ENCODE data around the gene UBE2L5. TPM values are rescaled to one million over a fixed set of nuclear protein-coding genes. Genes with fewer than 3 reads are reported as not detected.
"Not testable (repeated sequence)": the region's sequence is repeated elsewhere in the genome, so short reads cannot be mapped to it uniquely, and the experiment has no call there.

The UBE2L5 gene
- total RNA-seq, 1 experiment from 2014 or later: 0.08 TPM

DNA sequence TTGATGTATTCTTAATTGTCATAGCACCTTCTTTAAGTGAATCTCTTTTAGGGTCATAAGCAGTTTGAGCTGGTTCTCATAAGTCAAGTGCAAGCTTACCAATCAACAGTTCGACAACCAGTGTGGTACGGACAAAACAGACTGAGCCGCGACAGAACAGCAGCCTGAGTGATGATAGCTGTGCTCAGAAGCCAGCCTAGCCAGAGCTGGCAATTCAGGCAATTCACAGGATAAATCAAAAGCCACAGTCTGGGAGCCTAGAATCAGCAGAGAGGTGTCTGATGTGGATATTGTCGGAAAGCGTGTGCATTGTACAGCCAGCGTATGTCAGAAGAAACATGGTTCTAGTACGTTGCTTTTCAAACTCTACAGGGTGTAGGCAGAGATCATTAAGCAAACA is 14.9 kb downstream of the UBE2L5 start:
- no peak for DNase-seq (ENCODE audit: low read depth)

DNA sequence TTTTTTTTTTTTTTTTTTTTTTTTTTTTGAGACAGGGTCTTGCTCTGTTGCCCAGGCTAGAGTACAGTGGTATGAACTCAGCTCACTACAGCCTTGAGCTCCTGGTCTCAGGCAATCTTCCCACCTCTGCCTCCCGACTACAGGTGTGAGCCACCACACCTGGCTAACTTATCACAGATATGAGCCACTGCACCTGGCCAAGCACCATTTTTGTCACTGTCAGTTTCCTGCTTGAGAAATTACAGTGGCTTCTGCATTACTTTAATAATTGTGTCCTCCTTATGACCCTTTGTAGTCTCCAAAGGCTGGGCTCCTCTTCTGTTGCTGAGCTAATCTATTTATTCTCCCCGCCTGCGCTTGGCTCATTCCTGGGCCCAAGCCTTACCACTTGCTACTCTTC is 16.0 kb downstream of the UBE2L5 start:
- no peak for DNase-seq (ENCODE audit: low read depth)

DNA sequence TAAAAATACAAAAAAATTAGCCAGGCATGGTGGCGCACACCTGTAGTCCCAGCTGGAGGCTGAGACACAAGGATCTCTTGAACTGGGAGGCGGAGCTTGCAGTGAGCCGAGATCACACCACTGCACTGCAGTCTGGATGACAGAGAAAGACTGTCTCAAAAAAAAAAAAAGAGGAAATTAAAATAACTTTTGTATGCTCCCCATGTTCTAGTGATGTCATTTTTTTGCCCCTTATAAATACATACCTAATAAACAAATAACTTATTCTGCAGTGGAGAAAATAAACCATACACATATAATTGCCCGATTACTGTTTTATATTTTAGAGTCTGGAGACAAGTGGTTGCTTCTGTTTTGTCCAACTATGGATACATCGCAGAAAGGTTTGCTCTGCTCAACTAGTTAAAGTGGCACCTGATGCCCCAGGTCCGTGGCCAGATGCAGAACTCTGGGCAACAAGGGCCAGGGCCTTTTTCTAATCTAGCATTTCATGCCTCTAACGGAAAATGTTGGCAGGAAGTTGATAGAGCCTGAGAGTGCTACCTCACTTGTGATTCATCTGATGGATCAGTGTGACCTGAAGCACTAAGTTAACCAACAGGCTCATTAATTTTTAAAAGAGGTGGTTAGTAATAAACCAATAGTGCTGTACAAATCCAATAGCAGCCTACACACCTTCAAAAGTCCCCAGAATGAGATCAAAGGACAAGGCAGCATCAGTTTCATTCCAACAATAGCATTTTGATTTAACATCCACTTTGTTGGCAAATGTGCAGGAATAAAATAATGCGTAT is 18.8 kb downstream of the UBE2L5 start:
- DNase-seq (ENCODE audit: low read depth): peak; percentile 30

DNA sequence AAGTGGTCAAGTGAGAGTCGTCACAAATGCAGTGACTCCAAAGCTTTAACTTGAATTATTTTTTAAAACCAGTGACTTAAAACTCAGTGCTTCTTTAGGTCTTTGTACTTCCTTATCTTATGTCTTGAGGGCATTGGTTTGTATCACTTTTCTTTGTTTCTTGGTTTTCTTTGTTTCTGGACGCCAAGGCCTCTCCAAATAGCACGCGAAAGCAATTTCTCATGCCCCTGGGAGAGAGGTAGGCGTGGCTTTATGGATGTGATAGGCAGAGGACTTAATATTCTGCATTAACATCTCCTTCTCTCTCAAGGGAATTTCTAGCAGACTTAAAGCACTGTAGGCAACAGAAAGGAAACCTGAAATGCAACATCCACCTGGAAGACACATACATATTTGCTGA is 20.6 kb downstream of the UBE2L5 start:
- no peak for DNase-seq (ENCODE audit: low read depth)

DNA sequence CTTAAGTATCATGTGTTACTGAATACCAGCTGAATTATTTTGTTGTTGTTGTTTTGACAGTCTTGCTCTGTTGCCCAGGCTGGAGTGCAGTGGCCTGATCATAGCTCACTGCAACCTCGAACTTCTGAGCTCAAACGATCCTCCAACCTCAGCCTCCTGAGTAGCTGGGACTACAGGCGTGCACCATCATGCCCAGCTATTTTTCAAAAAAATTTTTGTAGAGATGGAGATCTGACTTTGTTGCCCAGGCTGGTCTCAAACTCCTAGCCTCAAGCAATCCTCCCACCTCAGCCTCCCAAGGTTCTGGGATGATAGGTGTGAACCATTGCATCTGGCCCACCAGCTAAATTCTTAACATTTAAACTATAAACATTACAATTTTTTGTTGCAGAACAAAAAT is 21.2 kb downstream of the UBE2L5 start:
- DNase-seq (ENCODE audit: low read depth): not testable (repeated sequence)

DNA sequence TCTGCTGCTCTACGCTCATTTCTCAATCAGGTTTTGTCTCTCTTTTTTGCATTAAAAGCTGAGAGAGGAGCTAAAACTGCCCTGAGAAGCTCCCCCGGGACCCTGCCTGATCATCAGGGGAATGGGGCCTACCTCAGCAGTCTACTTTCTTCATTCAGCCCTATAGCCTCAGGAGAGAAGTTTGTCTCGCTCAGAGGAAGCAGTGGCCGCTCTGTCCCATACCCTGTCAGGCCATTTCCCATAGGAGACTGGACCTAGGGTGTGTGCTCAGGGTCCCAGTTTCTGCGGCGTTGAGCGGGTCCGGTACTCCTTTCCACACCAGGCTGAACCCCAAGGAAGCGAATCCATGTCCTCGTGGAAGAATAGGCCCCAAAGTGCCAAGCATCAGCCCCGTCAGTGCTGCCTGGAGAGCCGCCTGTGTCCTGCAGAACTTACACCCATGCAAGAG is 21.7 kb downstream of the UBE2L5 start:
- no peak for DNase-seq (ENCODE audit: low read depth)

DNA sequence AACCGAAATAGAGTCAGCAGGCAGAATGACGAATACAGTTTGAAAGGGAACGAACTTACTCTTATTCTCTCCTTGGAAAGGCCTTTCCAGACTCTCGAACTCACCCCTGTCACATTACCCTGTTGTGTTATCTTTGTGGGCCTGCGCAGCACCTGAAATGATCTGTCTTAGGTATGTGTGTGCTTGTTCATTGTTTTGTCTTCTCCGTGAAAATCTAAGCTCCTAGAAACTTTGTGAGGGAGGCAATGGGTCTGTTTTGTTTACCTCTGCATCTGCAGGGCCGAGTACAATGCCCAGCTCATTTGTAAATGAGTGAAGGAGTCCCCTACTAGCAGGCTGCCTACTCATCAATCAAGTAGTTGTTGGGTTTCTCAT is 23.8 kb downstream of the UBE2L5 start:
- no peak for DNase-seq (ENCODE audit: low read depth)

DNA sequence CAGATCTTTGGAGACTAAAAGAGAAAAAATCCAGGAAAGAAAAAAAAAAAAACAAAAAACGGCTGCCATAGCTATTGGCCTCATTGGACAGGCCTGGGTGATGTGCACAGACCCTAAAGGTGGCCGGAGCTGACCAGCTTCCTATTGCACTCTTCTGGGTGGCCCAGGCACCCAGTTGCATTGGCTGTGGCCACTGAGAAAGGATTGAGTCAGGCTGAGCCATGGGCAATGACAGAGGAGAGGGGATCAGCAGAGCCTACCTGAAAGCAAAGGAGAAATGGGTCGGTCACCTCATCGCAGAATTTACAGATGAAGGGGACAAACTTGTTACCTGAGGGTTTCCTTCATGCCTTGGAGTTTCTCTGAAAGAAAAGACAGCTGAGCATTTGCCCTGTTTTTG is 26.1 kb downstream of the UBE2L5 start:
- no peak for DNase-seq (ENCODE audit: low read depth)

DNA sequence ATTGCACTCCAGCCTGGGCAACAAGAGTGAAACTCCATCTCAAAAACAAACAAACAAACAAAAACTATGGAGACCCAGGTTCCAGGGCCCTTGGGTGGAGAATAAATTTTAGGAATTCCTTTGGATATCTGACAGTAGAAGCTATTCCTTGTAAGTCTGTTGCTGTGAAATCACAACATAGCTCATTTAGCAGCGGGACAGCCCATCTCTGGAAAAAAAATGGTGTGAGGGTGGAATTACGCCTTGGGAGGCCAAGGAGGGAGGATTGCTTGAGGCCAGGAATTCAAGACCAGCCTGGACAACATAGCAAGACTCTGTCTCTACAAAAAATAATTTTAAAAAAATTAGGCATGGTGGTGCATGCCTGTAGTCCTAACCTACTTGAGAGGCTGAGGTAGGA is 27.8 kb downstream of the UBE2L5 start:
- DNase-seq (ENCODE audit: low read depth): no peak

DNA sequence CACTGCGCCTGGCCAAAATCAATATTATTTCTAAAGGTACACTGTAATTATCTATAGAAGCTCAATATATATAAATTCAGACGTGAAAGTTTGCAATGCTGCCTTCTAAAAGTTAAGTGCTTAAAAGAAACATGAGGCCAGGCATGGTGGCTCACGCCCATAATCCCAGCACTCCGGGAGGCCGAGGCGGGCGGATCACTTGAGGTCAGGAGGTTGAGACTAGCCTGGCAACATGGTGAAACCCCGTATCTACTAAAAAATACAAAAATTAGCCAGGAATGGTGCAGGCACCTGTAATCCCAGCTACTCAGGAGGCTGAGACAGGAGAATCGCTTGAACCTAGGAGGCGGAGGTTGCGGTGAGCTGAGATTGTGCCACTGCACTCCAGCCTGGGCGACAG is 29.2 kb downstream of the UBE2L5 start:
- DNase-seq (ENCODE audit: low read depth): not testable (repeated sequence)

DNA sequence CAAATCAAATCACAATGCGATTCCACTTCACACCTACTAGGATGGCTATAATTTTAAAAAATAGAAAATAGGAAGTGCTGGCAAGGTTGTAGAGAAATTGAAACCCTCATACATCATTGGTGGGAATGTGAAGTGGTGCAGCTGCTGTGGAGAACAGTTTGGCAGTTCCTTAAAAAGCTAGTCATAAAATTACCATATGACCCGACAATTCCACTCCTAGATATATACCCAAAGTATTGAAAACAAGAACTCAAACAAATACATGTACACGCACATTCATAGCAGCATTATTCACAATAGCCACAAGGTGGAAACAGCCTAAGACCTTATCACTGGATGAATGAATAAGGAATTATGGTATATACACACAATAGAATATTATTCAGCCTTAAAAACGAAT is 31.4 kb downstream of the UBE2L5 start:
- DNase-seq (ENCODE audit: low read depth): peak; percentile 15

DNA sequence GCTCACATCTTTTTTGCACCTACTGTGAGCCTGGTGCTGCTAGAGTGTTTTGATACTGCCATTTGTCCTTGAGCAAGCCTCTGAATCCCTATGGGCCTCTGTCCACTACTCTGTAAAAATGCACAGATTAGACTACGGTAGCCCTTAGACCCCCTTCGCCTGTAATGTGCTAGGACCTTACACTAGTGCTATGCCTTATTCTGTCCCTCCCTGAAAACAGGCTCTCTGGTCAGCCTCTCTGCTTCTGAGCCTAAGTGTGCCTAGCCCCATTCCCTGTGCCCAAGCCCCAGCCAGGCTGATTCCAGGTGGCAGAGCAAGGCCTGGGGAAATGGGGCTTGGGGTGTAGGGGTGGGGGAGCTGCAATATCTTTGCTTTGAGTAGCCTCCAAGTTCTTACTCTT is 32.7 kb downstream of the UBE2L5 start:
- DNase-seq (ENCODE audit: low read depth): no peak

DNA sequence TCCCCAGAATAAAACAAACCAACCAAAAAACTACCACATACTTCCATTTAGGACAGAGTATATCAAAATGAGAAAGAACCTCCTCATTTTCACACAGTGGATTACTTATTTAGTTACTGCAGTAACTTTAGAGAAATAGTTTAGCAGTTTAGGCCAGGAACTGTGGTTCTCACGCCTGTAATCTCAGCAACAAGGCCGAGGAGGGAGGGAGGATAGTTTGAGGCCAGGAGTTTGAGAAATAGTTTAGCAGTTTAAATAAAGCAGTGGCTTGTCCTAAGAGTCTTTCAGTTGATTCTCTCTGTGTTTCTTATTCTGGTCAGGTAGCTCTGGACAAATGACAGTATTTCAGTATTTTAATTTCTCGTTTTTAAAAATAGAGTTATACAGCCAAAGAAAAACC is 34.0 kb downstream of the UBE2L5 start:
- no peak for DNase-seq (ENCODE audit: low read depth)

DNA sequence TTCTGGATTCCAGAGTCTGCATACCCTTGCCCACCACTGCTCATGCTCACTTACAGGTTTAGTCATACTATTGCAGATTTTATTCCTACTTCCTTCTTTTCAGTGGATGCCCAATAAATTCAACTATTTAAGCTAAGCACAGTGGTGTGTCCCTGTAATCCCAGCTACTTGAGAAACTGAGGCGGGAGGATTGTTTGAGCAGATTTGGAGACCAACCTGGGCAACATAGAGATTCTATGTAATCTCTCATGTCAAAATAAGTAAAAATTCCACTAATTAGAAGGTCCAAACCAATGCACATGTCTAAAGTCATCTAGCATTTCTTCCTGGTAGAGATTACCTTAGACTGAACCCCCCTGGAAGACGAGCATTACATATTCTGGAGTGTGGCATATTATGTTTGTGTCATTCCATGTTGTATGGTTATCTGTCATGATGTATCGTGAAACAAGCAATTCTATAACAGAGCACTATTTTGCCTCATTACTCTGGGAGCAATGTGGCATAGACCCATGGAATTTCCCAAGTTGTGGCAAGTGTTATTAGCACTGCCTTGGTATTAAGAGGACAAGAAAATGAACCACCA is 35.1 kb downstream of the UBE2L5 start:
- no peak for DNase-seq (ENCODE audit: low read depth)

DNA sequence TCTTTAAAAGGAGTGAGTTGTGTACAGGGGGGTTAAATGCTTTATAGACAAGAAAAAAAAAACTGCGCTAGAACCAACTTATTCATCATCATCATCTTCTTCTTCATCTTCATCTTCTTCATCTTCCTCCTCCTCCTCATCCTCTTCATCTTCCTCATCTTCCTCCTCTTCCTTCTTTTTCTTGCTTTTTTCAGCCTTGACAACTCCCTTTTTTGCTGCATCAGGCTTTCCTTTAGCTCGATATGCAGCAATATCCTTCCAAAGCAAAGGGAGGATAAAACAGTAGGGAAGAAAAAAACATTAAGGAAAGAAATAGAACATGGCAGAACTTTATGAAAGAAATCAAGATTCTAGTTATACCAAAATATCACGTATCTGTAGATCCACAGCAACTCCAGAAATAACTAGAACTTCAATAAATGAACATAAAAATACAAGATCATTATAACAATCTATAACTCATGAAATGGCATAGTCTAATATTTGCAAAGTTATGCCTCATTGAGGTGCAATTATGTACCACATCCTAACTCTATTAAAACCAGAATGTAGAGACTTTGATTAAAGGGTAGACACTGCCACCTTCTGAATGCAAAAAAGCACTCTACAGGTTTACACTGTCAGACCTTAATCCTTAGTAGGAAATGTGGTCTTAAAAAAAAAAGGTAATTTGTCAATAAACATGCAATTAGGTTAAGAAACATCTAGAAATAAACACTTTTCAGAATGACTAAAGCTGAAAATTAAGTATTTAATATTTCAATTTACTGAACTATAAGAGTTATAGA is 39.2 kb downstream of the UBE2L5 start:
- not testable (repeated sequence) for DNase-seq (ENCODE audit: low read depth)

DNA sequence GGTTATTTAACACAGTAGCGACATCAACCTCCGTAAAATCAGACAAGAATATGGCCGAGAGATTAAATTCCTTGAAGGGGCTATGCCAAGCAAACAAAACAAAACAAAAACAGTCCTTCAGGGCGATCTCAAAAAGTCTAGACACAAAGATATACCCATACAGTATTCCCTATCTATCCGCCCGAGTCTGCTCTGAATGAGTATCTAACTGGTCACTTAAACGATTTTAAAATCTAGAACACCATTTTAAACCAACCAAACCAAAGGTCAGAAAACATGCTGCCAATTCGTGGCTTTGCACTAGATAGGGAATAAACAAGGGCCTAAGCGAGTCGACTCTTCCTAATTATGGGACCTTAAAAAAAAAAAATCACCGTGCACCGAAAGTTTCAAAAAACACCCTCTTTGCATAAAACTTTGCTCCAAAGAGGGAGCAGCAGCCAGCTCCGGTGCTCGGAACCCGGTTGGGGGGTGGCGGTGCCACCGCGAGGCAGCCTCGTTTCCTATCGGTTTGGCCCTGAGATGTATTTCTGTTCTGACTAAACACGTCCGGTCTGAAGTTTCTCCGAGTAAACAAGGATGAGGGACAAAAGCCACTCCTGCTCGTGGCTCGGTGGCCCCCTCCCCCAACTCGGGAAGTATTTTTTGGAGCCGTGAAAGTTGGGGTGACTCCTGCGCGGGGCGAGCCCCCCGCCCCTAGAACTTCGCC is 41.6 kb downstream of the UBE2L5 start:
- DNase-seq (ENCODE audit: low read depth): peak; percentile 61

DNA sequence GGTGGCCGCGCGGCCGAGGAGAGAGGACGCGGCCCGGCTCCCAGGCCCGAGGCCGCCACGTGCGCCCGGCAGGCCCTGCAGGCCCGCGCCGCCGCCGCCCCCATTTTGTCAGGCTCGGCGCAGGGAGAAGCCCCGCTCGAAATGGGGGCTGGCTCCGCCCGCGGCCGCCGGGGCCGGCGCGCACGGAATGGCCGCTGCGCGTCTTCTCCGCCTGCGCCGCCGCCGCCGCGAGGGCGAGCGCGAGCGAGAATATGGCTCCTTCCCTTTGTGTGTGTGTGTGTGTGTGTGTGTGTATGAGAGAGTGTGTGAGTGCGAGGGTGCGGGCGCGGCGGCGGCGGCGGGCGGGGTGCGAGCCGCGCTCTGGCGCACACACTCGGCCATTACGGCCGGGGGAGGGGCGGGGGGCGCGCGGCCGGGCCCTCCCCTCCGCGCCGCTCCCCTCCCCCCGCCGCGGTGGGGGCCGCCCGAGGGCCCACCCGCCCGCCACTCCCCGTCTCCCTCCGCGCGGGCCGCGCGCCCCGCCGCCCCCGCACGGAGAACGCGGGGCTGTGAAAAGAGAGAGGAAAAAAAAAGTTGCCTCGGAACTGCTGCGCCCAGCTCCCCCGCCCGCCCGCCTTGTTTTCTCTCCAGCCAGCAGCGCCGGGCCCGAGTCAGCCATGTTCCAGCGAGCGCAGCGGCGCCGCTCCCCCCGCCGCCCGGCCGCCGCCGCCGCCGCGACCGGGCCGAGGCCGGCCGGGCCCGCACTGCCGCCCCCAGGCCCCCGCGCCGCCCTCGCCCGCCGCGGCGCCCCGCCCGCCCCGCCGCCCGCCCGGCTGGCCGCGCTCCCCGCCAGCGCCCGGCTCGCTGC is 42.4 kb downstream of the UBE2L5 start:
- peak; percentile 81 for DNase-seq (ENCODE audit: low read depth)

DNA sequence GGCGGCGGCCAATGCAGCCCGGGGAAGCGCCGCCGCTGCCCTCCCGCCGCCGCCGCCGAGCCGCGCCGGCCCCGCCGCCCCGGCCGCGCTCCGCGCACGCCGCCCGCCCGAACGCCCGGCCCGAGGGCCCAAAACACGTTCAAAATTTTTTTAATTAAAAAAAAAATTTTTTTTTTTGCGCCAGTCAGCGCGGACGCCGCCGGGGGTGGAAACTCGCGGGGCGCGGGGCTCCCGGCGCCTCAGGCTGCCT is 43.0 kb downstream of the UBE2L5 start:
- no peak for DNase-seq (ENCODE audit: low read depth)

DNA sequence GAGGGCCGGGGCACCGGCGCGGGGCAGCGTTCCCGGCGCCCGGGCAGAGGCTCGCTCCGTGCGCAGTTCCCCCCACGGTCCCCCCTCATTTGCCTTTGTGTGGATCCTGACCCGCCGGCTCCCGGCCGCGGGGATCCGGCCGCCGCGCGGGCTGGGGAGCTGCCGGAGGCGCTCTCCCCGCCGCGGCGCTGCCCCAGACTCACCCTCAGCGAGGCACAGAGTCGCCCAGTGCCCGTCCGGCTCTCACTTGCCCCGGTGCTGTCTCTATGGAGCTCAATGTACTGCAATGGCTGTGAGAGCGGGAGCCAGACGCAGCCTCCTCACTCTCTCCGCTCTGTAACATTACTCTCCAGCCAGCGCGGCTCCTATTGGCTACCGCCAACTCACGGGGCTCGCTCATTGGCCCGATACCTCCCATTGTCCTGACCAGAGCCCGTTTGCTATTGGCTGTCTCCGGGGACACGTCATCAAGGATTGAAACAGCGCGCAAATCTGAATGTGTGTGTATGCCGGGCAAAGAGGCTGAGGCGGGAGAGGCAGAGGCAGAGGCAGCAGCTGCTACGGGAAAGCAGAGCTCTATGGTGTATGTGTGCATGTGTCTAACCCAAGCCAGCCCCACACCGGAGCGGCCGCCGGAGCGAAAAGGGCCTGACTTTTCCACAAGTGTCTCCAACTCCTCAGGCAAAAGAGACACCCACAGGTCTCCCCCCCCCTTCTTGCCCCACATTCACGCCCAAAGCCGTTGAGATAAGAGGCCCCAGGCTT is 43.5 kb downstream of the UBE2L5 start, which contains the start of gene HMGB1:
Gene HMGB1 (minus strand): TSS at position 344 of the 765 bp plus-strand sequence. CDS start 2,256 bp downstream, outside the sequence.
- peak; percentile 99 for DNase-seq (ENCODE audit: low read depth)

DNA sequence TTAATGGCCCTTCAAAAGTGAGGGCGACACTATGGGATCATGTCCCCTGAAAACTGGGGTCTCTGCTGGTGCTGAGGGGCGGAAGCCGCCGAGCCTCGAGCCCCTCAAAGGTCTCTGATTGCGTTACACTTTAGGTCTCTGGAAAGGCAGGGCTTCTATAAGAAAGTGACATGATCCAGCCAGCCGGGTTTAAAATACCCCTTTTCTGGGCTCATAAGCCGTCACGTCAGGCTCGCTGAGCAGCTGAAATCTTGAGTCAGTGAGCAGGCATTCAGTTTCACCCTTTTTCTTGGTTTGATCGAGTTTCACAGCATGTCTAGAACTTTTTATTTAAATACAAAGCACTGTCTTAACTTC is 44.0 kb downstream of the UBE2L5 start:
- DNase-seq (ENCODE audit: low read depth): peak; percentile 47
